H1 (cell line): Measurements from ENCODE around the gene MSI2. TPM values are rescaled to one million over a fixed set of nuclear protein-coding genes. Genes with fewer than 3 reads are reported as not detected.

Source experiments
- CTCF ChIA-PET: fragments of 300-600 bp; sonication (Branson Sonifier 250); formaldehyde crosslinking; loops from one replicate; lab custom pipeline; 2021; ENCODE audit not compliant: partially characterized antibody; lab: Charles Lee
- POLR2A ChIA-PET: fragments of 300-600 bp; sonication (Branson Sonifier 250); formaldehyde crosslinking; loops from one replicate; lab custom pipeline; 2021; ENCODE audit warnings: inconsistent platforms; ENCODE audit not compliant: partially characterized antibody; lab: Charles Lee
- DNase-seq, 2 experiments: peaks; one replicate each; pipeline versions ENCODE4 v3.0.0 to v3.0.0-alpha.2; 2010 to 2022; ENCODE audit warnings: low spot score in 2 of 2, low read depth in 1 of 2, mixed read lengths in 1 of 2
- FAIRE-seq: peaks from 2 replicates; lab custom pipeline; 2011; peaks lifted over from hg19 to GRCh38; lab: Jason Lieb, UNC
- H2AFZ ChIP-seq: 2 replicates; pipeline ENCODE4 v1.8.1; 2012; ENCODE audit warnings: low read length, inconsistent platforms
- H2AK5ac ChIP-seq: 2 replicates; pipeline ENCODE4 v1.6.1; 2013; ENCODE audit warnings: low read depth, low read length
- H2BK120ac ChIP-seq: replicated peaks from 2 replicates; pipeline ENCODE3; 2013; ENCODE audit warnings: low read depth, low read length, inconsistent platforms
- H2BK12ac ChIP-seq: 2 replicates; pipeline ENCODE4 v1.6.1; 2013; ENCODE audit warnings: low read depth, low read length
- H2BK15ac ChIP-seq: 2 replicates; pipeline ENCODE4 v1.6.1; 2013; ENCODE audit warnings: low read length
- H2BK20ac ChIP-seq: 2 replicates; pipeline ENCODE4 v1.6.1; 2013; ENCODE audit warnings: low read length
- H2BK5ac ChIP-seq: 2 replicates; pipeline ENCODE4 v1.6.1; 2013; ENCODE audit warnings: low read depth, low read length
- H3K14ac ChIP-seq: 2 replicates; pipeline ENCODE4 v1.6.1; 2013; ENCODE audit warnings: inconsistent platforms; ENCODE audit not compliant: insufficient read length
- H3K18ac ChIP-seq: 2 replicates; pipeline ENCODE4 v1.6.1; 2013; ENCODE audit warnings: low read length; ENCODE audit errors: extremely low read depth
- H3K23ac ChIP-seq: 2 replicates; pipeline ENCODE4 v1.6.1; 2013; ENCODE audit warnings: inconsistent platforms; ENCODE audit not compliant: insufficient read length
- H3K23me2 ChIP-seq: 2 replicates; pipeline ENCODE4 v1.6.1; 2013; ENCODE audit warnings: low read depth, low read length
- H3K27ac ChIP-seq: 2 replicates; pipeline ENCODE4 v1.6.1; 2011; ENCODE audit warnings: low read depth, low read length, inconsistent platforms
- H3K27me3 ChIP-seq, 4 experiments: replicated peaks in 1 of 4; 1 replicate in 1 of 4; 2 replicates in 3 of 4; pipeline versions ENCODE4 v1.6.1 to v1.8.1; 2011 to 2013; ENCODE audit warnings: low read length in 3 of 4, mild to moderate bottlenecking in 3 of 4, inconsistent platforms in 2 of 4, mixed read lengths in 2 of 4, moderate library complexity in 1 of 4; ENCODE audit not compliant: control insufficient read depth in 3 of 4, insufficient read depth in 3 of 4; ENCODE audit errors: extremely low read depth in 1 of 4
- H3K36me3 ChIP-seq, 4 experiments: 2 replicates each; pipeline versions ENCODE4 v1.6.1 to v1.8.1; 2011 to 2013; ENCODE audit warnings: mild to moderate bottlenecking in 4 of 4, low read length in 3 of 4, moderate library complexity in 2 of 4, control low read depth in 1 of 4, inconsistent platforms in 1 of 4; ENCODE audit not compliant: insufficient read depth in 4 of 4, control insufficient read depth in 2 of 4
- H3K4ac ChIP-seq: replicated peaks from 2 replicates; pipeline ENCODE3; 2013; ENCODE audit warnings: low read length, low read depth, mixed read lengths, inconsistent platforms; ENCODE audit not compliant: insufficient read length
- H3K4me1 ChIP-seq, 4 experiments: replicated peaks in 1 of 4; 1 replicate in 1 of 4; 2 replicates in 3 of 4; pipeline versions ENCODE4 v1.6.1 to v1.8.1; 2011 to 2013; ENCODE audit warnings: low read length in 3 of 4, inconsistent platforms in 2 of 4, mixed read lengths in 1 of 4; ENCODE audit not compliant: insufficient read depth in 4 of 4, control insufficient read depth in 3 of 4
- H3K4me2 ChIP-seq, 2 experiments: 2 replicates each; pipeline versions ENCODE4 v1.6.1 to v1.8.1; 2011 to 2013; ENCODE audit warnings: low read depth in 2 of 2, low read length in 2 of 2, control low read depth in 1 of 2, inconsistent platforms in 1 of 2, mild to moderate bottlenecking in 1 of 2; ENCODE audit not compliant: insufficient read depth in 1 of 2
- H3K4me3 ChIP-seq, 4 experiments: fragments of 200-600, 300-600 bp in 1 of 4; sonication (generic), shearing (Covaris generic), sonication (Bioruptor Twin) in 1 of 4; 2 replicates each; pipeline versions ENCODE4 v1.5.1 to v1.8.1; 2011 to 2016; ENCODE audit warnings: low read length in 4 of 4, low read depth in 3 of 4, control low read depth in 2 of 4, inconsistent platforms in 2 of 4, mild to moderate bottlenecking in 2 of 4, mixed read lengths in 1 of 4, moderate library complexity in 1 of 4; ENCODE audit not compliant: insufficient read depth in 2 of 4; ENCODE audit errors: extremely low read depth in 1 of 4
- H3K56ac ChIP-seq: replicated peaks from 2 replicates; pipeline ENCODE3; 2013; ENCODE audit warnings: low read depth, mild to moderate bottlenecking, mixed read lengths, low read length, inconsistent platforms; ENCODE audit not compliant: insufficient read length
- H3K79me1 ChIP-seq: 2 replicates; pipeline ENCODE4 v1.6.1; 2013; ENCODE audit warnings: low read depth, low read length, control low read depth
- H3K79me2 ChIP-seq, 2 experiments: 2 replicates each; pipeline versions ENCODE4 v1.6.1 to v1.8.1; 2012 to 2013; ENCODE audit warnings: low read length in 2 of 2, mild to moderate bottlenecking in 2 of 2, inconsistent platforms in 1 of 2; ENCODE audit not compliant: insufficient read depth in 2 of 2, control insufficient read depth in 1 of 2
- H3K9ac ChIP-seq, 4 experiments: replicated peaks in 1 of 4; 1 replicate in 1 of 4; 2 replicates in 3 of 4; pipeline versions ENCODE4 v1.6.1 to v1.8.1; 2011 to 2013; ENCODE audit warnings: low read depth in 3 of 4, low read length in 3 of 4, control low read depth in 2 of 4, mild to moderate bottlenecking in 2 of 4, moderate library complexity in 2 of 4, inconsistent platforms in 1 of 4; ENCODE audit errors: extremely low read depth in 1 of 4
- H3K9me3 ChIP-seq, 2 experiments: 2 replicates each; pipeline versions ENCODE4 v1.6.1 to v1.8.1; 2012 to 2013; ENCODE audit warnings: mild to moderate bottlenecking in 2 of 2, moderate library complexity in 2 of 2, control low read depth in 1 of 2, inconsistent platforms in 1 of 2, low read depth in 1 of 2, low read length in 1 of 2, mixed read lengths in 1 of 2; ENCODE audit not compliant: insufficient read depth in 2 of 2
- H4K20me1 ChIP-seq, 2 experiments: replicated peaks in 1 of 2; 2 replicates each; pipeline versions ENCODE3 to v1.8.1; 2011 to 2013; ENCODE audit warnings: inconsistent platforms in 2 of 2, low read length in 2 of 2, mild to moderate bottlenecking in 1 of 2; ENCODE audit not compliant: insufficient read depth in 2 of 2, control insufficient read depth in 1 of 2
- H4K5ac ChIP-seq: 2 replicates; pipeline ENCODE4 v1.6.1; 2013; ENCODE audit warnings: low read length, low read depth, mixed read lengths, inconsistent platforms; ENCODE audit not compliant: insufficient read length
- H4K8ac ChIP-seq: 2 replicates; pipeline ENCODE4 v1.8.0; 2013; ENCODE audit warnings: mild to moderate bottlenecking, moderate library complexity, low read length, inconsistent platforms; ENCODE audit not compliant: insufficient read depth; ENCODE audit errors: extremely low read depth
- H4K91ac ChIP-seq: replicated peaks from 2 replicates; pipeline ENCODE3; 2013; ENCODE audit warnings: low read length, mixed read lengths, inconsistent platforms; ENCODE audit not compliant: insufficient read length
- ATF3 ChIP-seq: IDR thresholded peaks from 2 replicates; pipeline ENCODE4 v1.6.1; 2011; ENCODE audit warnings: low read depth, mild to moderate bottlenecking, low read length; ENCODE audit not compliant: insufficient read depth
- CBX8 ChIP-seq: fragments of 300-800, 300-1000 bp; sonication (generic); IDR thresholded peaks from 2 replicates; pipeline ENCODE4 v1.7.1; 2016; ENCODE audit warnings: low read depth, low read length, borderline replicate concordance
- CEBPB ChIP-seq: IDR thresholded peaks from 2 replicates; pipeline ENCODE4 v1.6.1; 2012; ENCODE audit warnings: low read depth, low read length
- CHD1 ChIP-seq: IDR thresholded peaks from 2 replicates; pipeline ENCODE4 v1.6.1; 2012; ENCODE audit warnings: low read depth, low read length, improper control_type of control experiment
- CHD2 ChIP-seq: IDR thresholded peaks from 2 replicates; pipeline ENCODE4 v1.6.1; 2012; ENCODE audit warnings: low read length, improper control_type of control experiment
- JUN ChIP-seq: IDR thresholded peaks from 2 replicates; pipeline ENCODE4 v1.6.1; 2011; ENCODE audit warnings: low read depth, mild to moderate bottlenecking, improper control_type of control experiment, low read length
- KDM5A ChIP-seq: fragments of 200-600 bp; IDR thresholded peaks from 2 replicates; pipeline ENCODE4 v1.7.1; 2012; ENCODE audit warnings: mild to moderate bottlenecking, low read length, inconsistent platforms, mixed read lengths
- PHF8 ChIP-seq: fragments of 200-600 bp; sonication (generic); conservative IDR thresholded peaks from 2 replicates; pipeline ENCODE4 v1.7.1; 2012; ENCODE audit warnings: low read depth, mild to moderate bottlenecking, inconsistent platforms, low read length, moderate library complexity
- RAD21 ChIP-seq, 2 experiments: IDR thresholded peaks in 1 of 2; conservative IDR thresholded peaks in 1 of 2; 2 replicates each; pipeline ENCODE4 v1.6.1; 2011; ENCODE audit warnings: low read depth in 2 of 2, low read length in 2 of 2, improper control_type of control experiment in 1 of 2, inconsistent platforms in 1 of 2, mild to moderate bottlenecking in 1 of 2, moderate library complexity in 1 of 2
- SIRT6 ChIP-seq: IDR thresholded peaks from one replicate; pipeline ENCODE4 v1.7.1; 2012; ENCODE audit warnings: low read length, inconsistent platforms
- SIX5 ChIP-seq: IDR thresholded peaks from 2 replicates; pipeline ENCODE4 v1.6.1; 2011; ENCODE audit warnings: mild to moderate bottlenecking, low read depth, low read length
- SUZ12 ChIP-seq: fragments of 200-600 bp; sonication (generic); IDR thresholded peaks from 2 replicates; pipeline ENCODE4 v1.6.1; 2012; ENCODE audit warnings: mild to moderate bottlenecking, inconsistent platforms, low read length, moderate library complexity, mixed read lengths
- YY1 ChIP-seq: IDR thresholded peaks from 2 replicates; pipeline ENCODE4 v1.6.1; 2011; ENCODE audit warnings: low read depth, mild to moderate bottlenecking, low read length
- WGBS, 2 experiments: shearing (Covaris generic) in 1 of 2; methylation state at CpG; one replicate each; pipeline versions ENCODE4 v1.1.6 to v1.1.7; 2013 to 2015; ENCODE audit warnings: low lambda C conversion rate in 2 of 2, mixed read lengths in 2 of 2, inconsistent platforms in 1 of 2, low coverage in 1 of 2, missing lambda C conversion rate in 1 of 2; ENCODE audit not compliant: insufficient replicate concordance in 2 of 2, insufficient coverage in 1 of 2, insufficient read length in 1 of 2; ENCODE audit errors: extremely low coverage in 1 of 2, missing lambda C conversion rate in 1 of 2; 5-methylcytosine and 5-hydroxymethylcytosine counted together
- polyA plus RNA-seq, 7 experiments: library from polyadenylated mRNA; depleted of rRNA in 3 of 7; stranded (reverse) in 5 of 7; unstranded in 2 of 7; fragments of >200 nt in 5 of 7; fragments of 200-250 nt in 2 of 7; gene quantifications; 1 replicate in 5 of 7; 2 replicates in 1 of 7; 4 replicates in 1 of 7; pipeline versions ENCODE4 v1.2.1 to v1.2.3, GENCODE V29; 2011 to 2013; ENCODE audit warnings: missing spikeins in 2 of 7, mixed read lengths in 2 of 7
- total RNA-seq: library from RNA; stranded (reverse); fragmentation: NEBNext Ultra II Directional; extraction: Animal tissue kit (Norgen Biotek cat#: 25700); gene quantifications from 2 replicates; pipeline ENCODE4 v1.2.1, GENCODE V29; 2021

The MSI2 gene
- total and polyA plus RNA-seq, 2 of the 8 experiments (the other 6 are each of a cell fraction or from before 2014, with no cell fraction given), result 36.7 to 80.6 TPM

- no peak for DNase-seq
- Histone ChIP-seq H3K23ac (no peak overlapping the region), H3K18ac (no peak overlapping the region), H2BK12ac (no peak overlapping the region), H4K91ac (no peak overlapping the region), H3K4me2 (no peak overlapping the region), H2AFZ (no peak overlapping the region), H4K20me1 (peaks cover 0 to 2% of the 10 kb centered on the region in 2 experiments), H2BK5ac (no peak overlapping the region), H3K36me3 (no peaks in the 10 kb centered on the region; a peak in 3 of 8 replicates), H4K8ac (no peak overlapping the region; the same call in 1 of the 2 replicates), H3K4me3 (no peak overlapping the region), H3K9me3 (no peaks in the 10 kb centered on the region), H3K79me1 (0 out of 2 replicates have a peak, but pooled peaks cover 2% of the 10 kb centered on the region), H3K79me2 (no peaks in the 10 kb centered on the region), H3K14ac (no peak overlapping the region), H2BK15ac (no peak overlapping the region), H2AK5ac (no peak overlapping the region), H2BK120ac (no peak overlapping the region), H3K56ac (no peak overlapping the region), H3K4ac (no peak overlapping the region), H2BK20ac (no peak overlapping the region), H4K5ac (no peak overlapping the region), H3K27me3 (no peaks in the 10 kb centered on the region), H3K27ac (no peak overlapping the region), H3K4me1 (peaks cover 10 to 21% (median 18%) of the 10 kb centered on the region in 4 experiments), H3K9ac (no peak overlapping the region), H3K23me2 (peaks cover 1% of the 10 kb centered on the region)
- FAIRE-seq, result no peak
- TF ChIP-seq SIRT6 (no peak), SUZ12 (no peak), CHD1 (no peak), RAD21 (IDR thresholded peaks at IDR 0.05 in 1 of 2, conservative IDR thresholded peaks at IDR 0.05 in 1 of 2; ENCODE audit: low read depth in 2 of 2, low read length in 2 of 2) (no peak), CHD2 (no peak), PHF8 (no peak), YY1 (no peak), KDM5A (no peak), JUN (no peak), CBX8 (no peak), SIX5 (no peak), CEBPB (no peak), ATF3 (no peak)
- 96% methylated on average over 11 of the region's 11 CpGs; no CpG with 5 or more reads in 1 of the 2 experiments for WGBS, 2 experiments
- ChIA-PET CTCF (interaction anchor here (0.9 to 2.0 kb wide), 4 partner anchors 10 to 45 kb away, joined by 3 to 6 read pairs (median 4); no protein-coding TSS in a partner anchor), POLR2A (no interaction called here)
These were observed 397.9 kb downstream of the MSI2 start for GRCh38 chr17:57654040-57654775.
